ENCODE results near the gene SCP2.

GRCh38 chr1:53043271-53043670 lies 116.2 kb downstream of the SCP2 start:
- TF ChIP-seq CTCF (IDR thresholded peaks at IDR 0.05): no peak
- no peak for TF ChIP-seq POLR2A (IDR thresholded peaks at IDR 0.05)
- TF ChIP-seq POLR2AphosphoS5 (IDR thresholded peaks at IDR 0.05): no peak
